Measurements from ENCODE around the gene HSPB6.
"Not testable (repeated sequence)": the region's sequence is repeated elsewhere in the genome, so short reads cannot be mapped to it uniquely, and the experiment has no call there.

Gene HSPB6

DNA sequence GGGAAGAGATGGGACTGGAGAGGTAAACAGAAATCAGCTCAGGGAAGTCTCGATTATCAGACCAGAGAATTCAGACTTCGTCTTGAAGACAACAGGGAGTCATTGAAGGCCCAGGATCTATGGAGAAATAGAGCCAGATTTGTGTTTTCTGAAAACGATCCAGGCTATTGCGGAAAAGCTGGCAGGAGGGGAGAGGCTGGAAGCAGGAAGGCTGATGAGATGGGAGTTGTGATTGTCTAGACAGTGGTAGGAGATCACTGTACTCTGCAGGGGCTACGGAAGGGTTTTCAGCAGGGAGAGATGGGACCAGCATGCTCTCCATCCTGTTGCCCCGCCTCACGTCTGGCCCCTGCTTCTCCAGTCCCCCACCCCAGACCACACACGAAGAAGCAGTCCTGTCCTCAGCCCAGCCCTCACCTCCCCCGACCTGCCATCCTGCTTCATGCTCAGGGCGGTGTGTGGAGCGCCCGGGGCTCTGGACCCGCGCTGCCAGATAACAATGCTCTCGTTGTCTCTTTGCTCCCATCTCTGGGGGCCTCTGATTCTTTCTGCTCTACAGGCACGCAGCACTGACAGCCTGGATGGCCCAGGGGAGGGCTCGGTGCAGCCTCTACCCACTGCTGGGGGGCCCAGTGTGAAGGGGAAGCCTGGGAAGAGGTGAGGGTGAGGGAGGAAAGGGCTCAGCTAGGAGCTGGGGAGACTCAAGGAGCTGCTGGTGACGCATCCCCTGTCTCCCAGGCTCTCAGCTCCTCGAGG, 20.4 kb upstream of the HSPB6 start:
- TF ChIP-seq, protein P1, sequence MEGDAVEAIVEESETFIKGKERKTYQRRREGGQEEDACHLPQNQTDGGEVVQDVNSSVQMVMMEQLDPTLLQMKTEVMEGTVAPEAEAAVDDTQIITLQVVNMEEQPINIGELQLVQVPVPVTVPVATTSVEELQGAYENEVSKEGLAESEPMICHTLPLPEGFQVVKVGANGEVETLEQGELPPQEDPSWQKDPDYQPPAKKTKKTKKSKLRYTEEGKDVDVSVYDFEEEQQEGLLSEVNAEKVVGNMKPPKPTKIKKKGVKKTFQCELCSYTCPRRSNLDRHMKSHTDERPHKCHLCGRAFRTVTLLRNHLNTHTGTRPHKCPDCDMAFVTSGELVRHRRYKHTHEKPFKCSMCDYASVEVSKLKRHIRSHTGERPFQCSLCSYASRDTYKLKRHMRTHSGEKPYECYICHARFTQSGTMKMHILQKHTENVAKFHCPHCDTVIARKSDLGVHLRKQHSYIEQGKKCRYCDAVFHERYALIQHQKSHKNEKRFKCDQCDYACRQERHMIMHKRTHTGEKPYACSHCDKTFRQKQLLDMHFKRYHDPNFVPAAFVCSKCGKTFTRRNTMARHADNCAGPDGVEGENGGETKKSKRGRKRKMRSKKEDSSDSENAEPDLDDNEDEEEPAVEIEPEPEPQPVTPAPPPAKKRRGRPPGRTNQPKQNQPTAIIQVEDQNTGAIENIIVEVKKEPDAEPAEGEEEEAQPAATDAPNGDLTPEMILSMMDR (IDR thresholded peaks at IDR 0.05) = no peak
- no peak for TF ChIP-seq ZFX (IDR thresholded peaks at IDR 0.05; ENCODE audit: borderline replicate concordance)
- H3K27ac ChIP-seq = peak overlapping the region; percentile 61; the same call in 1 of the 2 replicates

DNA sequence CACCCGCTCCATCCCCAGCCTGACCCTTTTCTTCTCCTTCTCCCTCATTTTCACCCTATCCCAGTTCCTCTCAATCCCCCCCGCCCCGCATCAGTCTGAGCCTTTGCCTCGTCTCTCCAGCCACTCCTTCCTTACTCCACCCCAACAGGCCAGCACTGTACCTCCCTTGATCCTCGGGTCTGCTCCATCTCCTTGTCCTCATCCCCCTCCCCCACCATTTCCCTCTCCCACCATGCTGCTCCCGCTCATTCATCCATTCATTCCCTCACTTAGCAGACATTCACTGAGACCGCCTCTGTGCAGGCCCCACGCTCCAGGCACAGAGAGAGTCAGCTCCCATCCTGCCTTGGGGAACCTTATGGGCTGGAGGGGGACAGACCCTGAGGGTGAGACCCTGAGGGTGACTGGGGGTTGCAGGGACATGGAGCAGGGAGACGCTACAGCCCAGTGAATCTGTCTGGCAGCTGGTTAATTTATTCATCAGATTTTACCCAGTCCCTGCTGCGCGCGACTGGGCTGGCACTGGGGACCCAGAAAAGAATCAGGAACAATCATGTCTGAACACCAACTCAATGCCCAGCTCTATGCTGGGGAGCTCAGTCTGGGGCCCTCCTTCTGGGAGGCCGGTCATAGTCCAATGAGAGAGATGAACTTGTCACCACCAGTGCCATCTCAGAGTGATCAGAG, 19.4 kb upstream of the HSPB6 start:
- peak overlapping the region; percentile 61 for H3K27ac ChIP-seq

DNA sequence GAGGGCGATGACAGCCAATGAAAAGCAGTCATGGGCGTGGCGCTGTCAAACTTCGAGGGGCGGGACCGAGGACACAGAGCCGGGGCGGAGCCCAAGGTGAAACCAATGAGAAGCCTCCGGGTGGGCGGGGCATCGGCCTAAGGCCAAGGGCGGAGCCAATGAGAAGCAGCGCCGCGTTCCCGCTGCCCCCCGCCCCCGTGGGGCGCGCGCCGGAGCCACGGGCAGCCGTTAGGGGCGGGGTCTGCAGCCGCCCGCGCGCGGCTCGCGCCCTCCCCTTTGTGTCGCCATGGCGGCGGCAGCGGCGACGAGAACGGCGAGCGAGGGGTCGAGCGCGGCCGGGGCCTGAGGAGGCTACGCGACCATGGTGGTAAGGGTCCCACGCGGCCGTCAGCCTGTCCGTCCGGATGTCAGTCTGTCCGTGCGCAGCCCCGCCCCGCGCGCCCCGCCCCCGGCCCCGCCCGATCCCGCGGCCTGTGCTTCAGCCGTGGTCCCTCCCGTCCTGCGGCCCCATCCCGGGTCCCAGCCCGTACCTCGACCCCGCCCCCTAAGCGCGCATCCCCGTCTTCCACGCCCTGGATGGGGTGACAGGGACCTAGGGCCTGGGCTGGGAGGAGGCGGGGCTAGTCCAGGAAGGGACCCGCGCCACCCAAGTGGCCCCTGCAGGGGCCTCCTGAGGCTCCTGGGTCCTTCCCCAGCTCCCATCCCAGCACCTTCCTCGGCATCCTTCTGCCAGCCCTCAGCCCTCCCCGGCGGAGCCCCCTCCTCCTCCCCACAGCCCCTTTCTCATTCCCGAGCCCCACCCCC, 18.7 kb upstream of the HSPB6 start, which contains the start of gene ARHGAP33:
Gene ARHGAP33, plus strand, starts transcription at position 267 of the 804 bp plus-strand sequence. Its CDS starts 95 bp downstream, at position 362.
- TF ChIP-seq, protein P1 (IDR thresholded peaks at IDR 0.05) = no peak
- no peak for TF ChIP-seq ZFX (IDR thresholded peaks at IDR 0.05; ENCODE audit: borderline replicate concordance)
- H3K27ac ChIP-seq = peak within 1 kb of the TSS; percentile 61

More for the DNA sequence above, 19.4 kb upstream of the HSPB6 start:
- TF ChIP-seq ZFX (IDR thresholded peaks at IDR 0.05; ENCODE audit: borderline replicate concordance) = no peak
- TF ChIP-seq, protein P1 (IDR thresholded peaks at IDR 0.05) = no peak

DNA sequence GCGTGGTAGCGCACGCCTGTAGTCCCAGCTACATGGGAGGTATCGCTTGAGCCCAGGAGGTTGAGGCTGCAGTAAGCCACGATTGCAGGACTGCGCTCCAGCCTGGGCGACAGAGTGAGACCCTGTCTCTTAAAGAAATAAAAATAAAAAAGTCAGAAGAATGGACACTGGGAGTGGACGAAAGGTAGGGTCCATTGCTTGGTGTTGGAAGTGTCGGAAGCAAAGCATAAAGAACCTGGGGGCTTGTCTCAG, 18.1 kb upstream of the HSPB6 start:
- TF ChIP-seq, protein P1 (IDR thresholded peaks at IDR 0.05) = no peak
- no peak for TF ChIP-seq ZFX (IDR thresholded peaks at IDR 0.05; ENCODE audit: borderline replicate concordance)
- H3K27ac ChIP-seq = peak overlapping the region; percentile 61

DNA sequence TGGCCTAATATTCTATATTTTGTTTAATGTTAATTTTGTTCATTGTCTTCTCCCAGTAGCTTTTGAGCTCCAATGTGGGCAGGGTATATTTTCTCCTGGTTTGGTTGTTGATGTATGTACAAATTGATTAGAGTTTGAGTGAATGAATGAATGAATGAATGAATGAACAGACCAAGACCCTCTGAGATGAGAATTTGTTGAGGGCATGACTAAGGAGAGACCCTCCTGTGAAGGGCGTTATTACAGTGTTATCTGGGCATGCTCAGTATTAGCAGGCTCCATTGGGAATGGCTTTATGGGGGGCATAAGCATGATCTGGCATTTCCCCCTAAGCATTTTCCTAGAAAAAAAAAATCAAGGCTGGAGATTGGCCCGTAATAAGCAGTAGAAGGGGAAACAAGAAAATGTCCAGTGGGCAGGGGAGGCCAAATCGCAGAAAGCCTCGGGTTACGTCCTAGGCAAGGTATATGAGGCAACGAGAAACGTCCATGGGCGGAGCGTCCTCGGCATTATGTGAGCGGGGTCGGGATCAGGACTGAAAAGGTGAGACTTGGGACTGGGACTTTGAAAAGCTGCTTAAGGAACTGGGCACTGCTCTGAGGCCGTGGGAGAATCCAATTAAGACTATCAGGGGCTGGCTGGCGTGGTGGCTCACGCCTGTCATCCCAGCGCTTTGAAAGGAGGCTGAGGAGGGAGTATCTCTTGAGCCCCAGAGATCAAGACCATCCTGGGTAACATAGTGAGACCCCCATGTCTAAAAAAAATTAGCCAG, 17.6 kb upstream of the HSPB6 start:
- H3K27ac ChIP-seq = peak overlapping the region; percentile 61
- TF ChIP-seq, protein P1 (IDR thresholded peaks at IDR 0.05) = no peak
- TF ChIP-seq ZFX (IDR thresholded peaks at IDR 0.05; ENCODE audit: borderline replicate concordance) = no peak

DNA sequence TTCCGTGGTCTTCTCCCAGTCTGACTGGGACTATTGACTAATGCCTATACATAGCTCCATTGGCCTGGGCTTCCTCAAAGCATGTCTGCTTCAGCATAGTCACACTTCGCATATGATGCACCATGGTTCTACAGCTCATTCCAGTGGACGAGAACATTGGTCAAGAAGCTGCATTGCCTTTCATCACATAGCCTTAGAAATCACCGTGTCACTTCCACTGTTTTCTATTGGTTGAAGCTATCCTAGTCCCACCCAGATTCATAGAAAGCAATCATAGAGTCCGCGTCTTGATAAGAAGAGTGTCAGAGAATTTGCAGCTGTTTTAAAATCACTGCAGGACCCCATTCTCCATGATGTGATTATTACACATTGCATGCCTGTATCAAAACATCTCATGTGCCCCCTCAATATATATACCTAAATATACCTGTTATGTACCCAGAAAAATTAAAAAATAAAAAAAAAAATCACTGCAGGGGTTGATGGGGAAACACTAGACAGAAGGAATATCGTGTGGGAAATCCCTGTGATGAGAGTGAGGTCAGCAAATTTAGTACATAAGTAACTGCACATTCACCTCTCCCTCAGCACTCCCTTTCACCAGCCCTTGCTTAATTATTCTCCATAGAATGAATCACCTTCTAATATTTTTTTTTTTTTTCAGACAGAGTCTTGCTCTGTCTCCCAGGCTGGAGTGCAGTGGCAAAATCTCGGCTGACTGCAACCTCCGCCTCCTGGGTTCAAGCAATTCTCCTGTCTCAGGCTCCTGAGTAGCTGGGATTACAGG, 16.4 kb upstream of the HSPB6 start:
- no peak overlapping the region for H3K27ac ChIP-seq
- TF ChIP-seq, protein P1 (IDR thresholded peaks at IDR 0.05) = no peak

DNA sequence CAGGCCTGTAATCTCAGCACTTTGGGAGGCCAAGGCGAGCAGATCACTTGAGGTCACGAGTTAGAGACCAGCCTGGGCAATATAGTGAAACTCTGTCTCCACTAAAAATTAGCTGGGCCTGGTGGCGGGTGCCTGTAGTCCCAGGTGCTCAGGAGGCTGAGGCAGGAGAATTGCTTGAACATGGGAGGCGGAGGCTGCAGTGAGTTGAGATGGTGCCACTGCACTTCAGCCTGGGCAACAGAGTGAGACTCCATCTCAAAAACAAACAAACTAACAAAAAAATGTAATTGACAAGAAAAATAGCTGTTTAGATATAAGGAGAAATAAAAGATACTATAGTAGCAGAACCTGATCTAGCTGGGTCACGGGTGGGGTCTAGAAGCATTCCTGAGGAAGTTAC, 15.5 kb upstream of the HSPB6 start:
- not testable (repeated sequence) for H3K27ac ChIP-seq
